ENCODE data around the gene KCNK4.

DNA sequence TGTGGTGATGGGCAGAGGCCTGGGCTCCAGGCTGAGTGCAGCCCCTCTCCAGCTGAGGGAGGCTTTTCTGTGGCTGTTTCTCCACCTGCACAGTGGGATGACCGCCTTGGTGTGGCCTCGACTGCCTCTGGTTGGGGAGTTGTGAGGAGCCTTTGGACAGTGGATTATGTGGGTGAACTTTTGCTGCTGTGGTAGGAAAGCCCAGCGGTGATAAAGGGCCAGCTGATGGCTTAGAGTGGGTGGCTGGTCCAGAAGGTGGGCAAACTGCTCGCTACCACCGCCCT lies 12.9 kb downstream of the KCNK4 start:
- TF ChIP-seq CTCF (conservative IDR thresholded peaks at IDR 0.05; ENCODE audit: low read depth, low read length), result no peak
- no peak for TF ChIP-seq EZH2 (IDR thresholded peaks at IDR 0.05; ENCODE audit: borderline replicate concordance, low read depth, low read length, poor library complexity, severe bottlenecking)

Data from A673 (cell line).